Spleen (tissue), 11 donors: ENCODE measurements around the gene CUL3. TPM values are rescaled to one million over a fixed set of nuclear protein-coding genes. Genes with fewer than 3 reads are reported as not detected.

Experiments used
- DNase-seq: peaks from one replicate; pipeline ENCODE4 v3.0.0-alpha.2; 2020
- H3K27ac ChIP-seq, 8 donors: fragments of 200-600 bp; sonication (generic) in 7 of 8; 1 replicate in 4 of 8; 2 replicates in 4 of 8; pipeline versions ENCODE4 v1.5.0 to v1.8.0; 2016 to 2021; ENCODE audit warnings: inconsistent platforms in 4 of 8, mild to moderate bottlenecking in 4 of 8, moderate library complexity in 1 of 8
- H3K27me3 ChIP-seq, 7 donors: fragments of 200-600 bp; sonication (generic) in 6 of 7; replicated peaks in 1 of 7; 1 replicate in 4 of 7; 2 replicates in 3 of 7; pipeline versions ENCODE4 v1.5.0 to v1.8.0; 2016 to 2021; ENCODE audit warnings: inconsistent platforms in 3 of 7, mild to moderate bottlenecking in 1 of 7
- H3K36me3 ChIP-seq, 6 donors: fragments of 200-600 bp; sonication (generic) in 5 of 6; 1 replicate in 4 of 6; 2 replicates in 2 of 6; pipeline versions ENCODE4 v1.5.0 to v1.8.0; 2016 to 2021; ENCODE audit warnings: inconsistent platforms in 2 of 6
- H3K4me1 ChIP-seq, 6 donors: fragments of 200-600 bp; sonication (generic) in 5 of 6; 1 replicate in 3 of 6; 2 replicates in 3 of 6; pipeline versions ENCODE4 v1.5.0 to v1.8.0; 2016 to 2021; ENCODE audit warnings: inconsistent platforms in 3 of 6
- H3K4me3 ChIP-seq, 8 donors: fragments of 200-600 bp; sonication (generic) in 7 of 8; 1 replicate in 4 of 8; 2 replicates in 4 of 8; pipeline versions ENCODE4 v1.5.0 to v1.8.0; 2016 to 2021; ENCODE audit warnings: inconsistent platforms in 4 of 8, mild to moderate bottlenecking in 4 of 8, moderate library complexity in 2 of 8
- H3K9me3 ChIP-seq, 8 donors: fragments of 200-600 bp; sonication (generic) in 7 of 8; 1 replicate in 4 of 8; 2 replicates in 4 of 8; pipeline versions ENCODE4 v1.5.0 to v1.8.0; 2016 to 2021; ENCODE audit warnings: inconsistent platforms in 4 of 8
- CTCF ChIP-seq, 11 experiments: fragments of 200-600 bp in 7 of 11; fragments of 450-650 bp in 4 of 11; sonication (generic) in 4 of 11; IDR thresholded peaks in 8 of 11; conservative IDR thresholded peaks in 3 of 11; 1 replicate in 7 of 11; 2 replicates in 4 of 11; pipeline versions ENCODE4 v1.4.0 to v1.8.0; 2016 to 2021; ENCODE audit warnings: antibody characterized with exemption in 11 of 11, inconsistent platforms in 4 of 11, mild to moderate bottlenecking in 1 of 11
- POLR2A ChIP-seq, 3 donors: fragments of 450-650 bp; IDR thresholded peaks; one replicate each; pipeline ENCODE4 v1.5.1; 2017; ENCODE audit warnings: antibody characterized with exemption in 3 of 3, mild to moderate bottlenecking in 1 of 3
- POLR2AphosphoS5 ChIP-seq, 3 donors: sonication (generic); formaldehyde crosslinking; IDR thresholded peaks; one replicate each; pipeline ENCODE4 v1.5.1; 2017; ENCODE audit warnings: antibody characterized with exemption in 3 of 3
- WGBS, 5 donors: extraction: QIAGEN DNeasy Blood & Tissue Kit in 3 of 5; methylation state at CpG; one replicate each; pipeline versions ENCODE4 v1.1.5 to v1.1.7; 2013 to 2018; 5-methylcytosine and 5-hydroxymethylcytosine counted together
- intact Hi-C: fragments of 100-400 bp; cut with DNase I; formaldehyde crosslinking; loops from one replicate; pipeline ENCODE4 v1.15.0; 2023; ENCODE audit warnings: low total_unique reads
- polyA plus RNA-seq, 3 donors: library from polyadenylated mRNA; stranded (reverse); fragments of 200-250 nt; gene quantifications; one replicate each; pipeline ENCODE4 v1.2.1, GENCODE V29; 2013
- total RNA-seq, 7 donors: library from RNA; depleted of rRNA in 3 of 7; stranded (reverse); fragments of >200 nt in 3 of 7; fragmentation: NEBNext Ultra II Directional in 4 of 7; extraction: Animal tissue kit (Norgen Biotek cat#: 25700) in 4 of 7; gene quantifications; one replicate each; pipeline versions ENCODE4 v1.1.0 to v1.2.1, GENCODE V29; 2016 to 2021
- donor health status: healthy with polysubstance abuse.
- donor health status: DM: no; HTN: no; CAD: no; lungs with moderate emphysema.
- donor health status: DM: no; HTN: no; CAD: no.
- donor health status: Bipolar disorder and iron deficiency.
- donor health status: healthy.
- donor health status: DM: no; HTN: no; CAD: no.
- donor health status: DM: yes; HTN: yes; CAD: no.

Gene CUL3
- total and polyA plus RNA-seq, 10 donors: 66.0 to 99.7 (median 83.6) TPM

DNA sequence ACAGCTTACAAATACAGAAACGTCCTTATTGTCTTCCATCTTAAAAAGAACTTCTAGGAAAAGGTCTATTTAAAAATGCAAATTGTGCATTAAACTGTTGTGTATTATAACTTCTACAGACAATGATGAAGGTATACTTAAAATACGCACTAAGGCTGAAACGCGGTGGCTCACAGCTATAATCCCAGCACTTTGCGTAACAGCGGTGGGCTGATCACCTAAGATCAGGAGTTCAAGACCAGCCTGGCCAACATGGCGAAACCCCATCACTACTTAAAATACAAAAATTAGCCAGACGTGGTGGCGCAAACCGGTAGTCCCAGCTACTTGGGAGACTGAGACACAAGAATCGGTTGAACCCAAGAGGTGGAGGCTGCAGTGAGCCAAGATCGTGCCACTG, 4.9 kb downstream of the CUL3 start:
- H3K9me3 ChIP-seq: no peaks in the 10 kb centered on the region
- no peak for TF ChIP-seq CTCF (IDR thresholded peaks at IDR 0.05 in 8 of 11, conservative IDR thresholded peaks at IDR 0.05 in 3 of 11)
- TF ChIP-seq POLR2A (IDR thresholded peaks at IDR 0.05): no peak
- no peak for TF ChIP-seq POLR2AphosphoS5 (IDR thresholded peaks at IDR 0.05)
- no peaks in the 10 kb centered on the region for H3K27me3 ChIP-seq
- H3K4me1 ChIP-seq: peaks cover 56 to 90% (median 87%) of the 10 kb centered on the region in 6 donors
- no peak for DNase-seq
- no peak overlapping the region for H3K4me3 ChIP-seq
- intact Hi-C loops: loop anchor here (10.0 kb wide), 1 partner anchor 55 kb away; no protein-coding TSS in a partner anchor
- WGBS, 5 donors: 90 to 94% (median 93%) methylated on average over 12 of the region's 12 CpGs
- H3K27ac ChIP-seq: no peak overlapping the region
- H3K36me3 ChIP-seq: peaks cover 0 to 4% (median 0%) of the 10 kb centered on the region in 6 donors

GRCh38 chr2:224579411-224579810, 5.8 kb downstream of the CUL3 start:
- no peak for TF ChIP-seq CTCF (IDR thresholded peaks at IDR 0.05 in 8 of 11, conservative IDR thresholded peaks at IDR 0.05 in 3 of 11)
- TF ChIP-seq POLR2AphosphoS5 (IDR thresholded peaks at IDR 0.05): no peak
- no peak for TF ChIP-seq POLR2A (IDR thresholded peaks at IDR 0.05)
- H3K27ac ChIP-seq: peak overlapping the region in 1 of 8 donors; percentile 26
- no peaks in the 10 kb centered on the region for H3K27me3 ChIP-seq
- H3K4me1 ChIP-seq: peaks cover 65 to 99% (median 95%) of the 10 kb centered on the region in 6 donors
- H3K36me3 ChIP-seq: peaks cover 0 to 4% (median 0%) of the 10 kb centered on the region in 6 donors
- no peaks in the 10 kb centered on the region for H3K9me3 ChIP-seq
- 7 to 19% (median 10%) methylated on average over 2 of the region's 2 CpGs for WGBS, 5 donors
- intact Hi-C loops: no loop called here
- no peak for DNase-seq
- peak overlapping the region in 1 of 8 donors; percentile 13 for H3K4me3 ChIP-seq

GRCh38 chr2:224577541-224577940, 7.6 kb downstream of the CUL3 start:
- Histone ChIP-seq H3K36me3 (peaks cover 0 to 4% (median 0%) of the 10 kb centered on the region in 6 donors), H3K9me3 (no peaks in the 10 kb centered on the region), H3K4me3 (no peak overlapping the region), H3K4me1 (peaks cover 68 to 100% (median 99%) of the 10 kb centered on the region in 6 donors), H3K27ac (no peak overlapping the region), H3K27me3 (no peaks in the 10 kb centered on the region)
- 76 to 84% (median 77%) methylated on average over 2 of the region's 2 CpGs for WGBS, 5 donors
- no peak for TF ChIP-seq POLR2A (IDR thresholded peaks at IDR 0.05)
- no peak for TF ChIP-seq CTCF (IDR thresholded peaks at IDR 0.05 in 8 of 11, conservative IDR thresholded peaks at IDR 0.05 in 3 of 11)
- no peak for TF ChIP-seq POLR2AphosphoS5 (IDR thresholded peaks at IDR 0.05)
- no peak for DNase-seq
- intact Hi-C loops: no loop called here

DNA sequence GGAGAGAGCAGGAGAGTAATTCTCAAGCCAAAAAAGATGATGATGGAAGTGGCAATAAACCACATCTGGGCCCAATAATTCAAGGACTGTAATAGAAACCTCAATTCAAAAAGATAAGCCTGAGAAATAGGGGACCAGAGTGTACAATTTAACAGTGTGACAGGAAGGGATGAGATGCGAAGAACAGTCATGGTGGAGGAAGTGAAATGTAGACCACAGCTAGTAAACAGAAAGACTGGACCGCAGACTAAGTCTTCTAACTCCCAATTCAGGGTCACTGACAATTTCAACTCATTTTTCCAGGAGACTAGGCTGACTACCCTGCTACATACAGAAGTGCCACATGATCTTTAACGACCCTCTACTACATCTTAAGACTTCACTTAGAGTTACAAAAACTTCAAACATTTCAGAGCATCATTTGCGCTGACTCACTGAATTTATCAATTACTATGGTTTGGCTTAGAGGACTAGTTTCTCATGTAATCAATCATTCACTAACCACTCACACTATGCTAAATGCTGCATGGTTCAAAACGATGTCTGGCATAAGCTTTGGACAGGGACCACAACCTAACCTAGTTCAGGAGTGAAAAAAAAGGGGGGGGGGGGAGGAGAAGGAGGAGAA, 9.0 kb downstream of the CUL3 start:
- no peak for TF ChIP-seq POLR2A (IDR thresholded peaks at IDR 0.05)
- no peak for TF ChIP-seq POLR2AphosphoS5 (IDR thresholded peaks at IDR 0.05)
- TF ChIP-seq CTCF (IDR thresholded peaks at IDR 0.05 in 8 of 11, conservative IDR thresholded peaks at IDR 0.05 in 3 of 11): no peak
- intact Hi-C loops: no loop called here
- Histone ChIP-seq H3K9me3 (no peaks in the 10 kb centered on the region), H3K36me3 (no peaks in the 10 kb centered on the region), H3K27me3 (no peaks in the 10 kb centered on the region), H3K27ac (peak overlapping the region in 3 of 8 donors; percentile 26 to 36 (median 32)), H3K4me1 (peaks cover 62 to 100% (median 99%) of the 10 kb centered on the region in 6 donors), H3K4me3 (peak overlapping the region in 1 of 8 donors; percentile 12)
- no peak for DNase-seq
- WGBS, 5 donors: 35 to 50% (median 43%) methylated on average over 5 of the region's 5 CpGs
